Measurements from ENCODE around the gene MMP8.
"Not testable (repeated sequence)": the region's sequence is repeated elsewhere in the genome, so short reads cannot be mapped to it uniquely, and the experiment has no call there.

The MMP8 gene

GRCh38 chr11:102724904-102725500 lies at the start of gene MMP8:
Gene MMP8, minus strand, starts transcription at chr11:102724954. Its CDS starts 99 bp downstream, at chr11:102724855.
- no peak for DNase-seq (ENCODE audit: low spot score)

GRCh38 chr11:102773386-102773785 lies 48.6 kb upstream of the MMP8 start:
- no peak for DNase-seq (ENCODE audit: low spot score)

GRCh38 chr11:102771351-102771750 lies 46.6 kb upstream of the MMP8 start:
- no peak for DNase-seq (ENCODE audit: low spot score)

- DNase-seq (ENCODE audit: low spot score): no peak
These were observed 45.4 kb upstream of the MMP8 start for GRCh38 chr11:102770191-102770590.

GRCh38 chr11:102767800-102768199 lies 43.0 kb upstream of the MMP8 start:
- no peak for DNase-seq (ENCODE audit: low spot score)

- DNase-seq (ENCODE audit: low spot score): no peak
These were observed 38.7 kb upstream of the MMP8 start for GRCh38 chr11:102763440-102763839.

GRCh38 chr11:102762361-102762767 lies 37.6 kb upstream of the MMP8 start:
- DNase-seq (ENCODE audit: low spot score): no peak

GRCh38 chr11:102761646-102762238 lies 37.0 kb upstream of the MMP8 start:
- no peak for DNase-seq (ENCODE audit: low spot score)

GRCh38 chr11:102760344-102761035 lies 35.7 kb upstream of the MMP8 start:
- no peak for DNase-seq (ENCODE audit: low spot score)

- no peak for DNase-seq (ENCODE audit: low spot score)
These were observed 33.2 kb upstream of the MMP8 start for GRCh38 chr11:102757823-102758549.

GRCh38 chr11:102753267-102753666 lies 28.5 kb upstream of the MMP8 start:
- no peak for DNase-seq (ENCODE audit: low spot score)

GRCh38 chr11:102751673-102752072 lies 26.9 kb upstream of the MMP8 start:
- no peak for DNase-seq (ENCODE audit: low spot score)

- no peak for DNase-seq (ENCODE audit: low spot score)
These were observed 24.5 kb upstream of the MMP8 start for GRCh38 chr11:102749101-102749722.

- DNase-seq (ENCODE audit: low spot score): not testable (repeated sequence)
These were observed 22.2 kb upstream of the MMP8 start for GRCh38 chr11:102746746-102747578.

- DNase-seq (ENCODE audit: low spot score): no peak
These were observed 9.9 kb upstream of the MMP8 start for GRCh38 chr11:102734650-102735049.

GRCh38 chr11:102733232-102733875 lies 8.6 kb upstream of the MMP8 start:
- no peak for DNase-seq (ENCODE audit: low spot score)

GRCh38 chr11:102730944-102731343 lies 6.2 kb upstream of the MMP8 start:
- peak; percentile 72 for DNase-seq (ENCODE audit: low spot score)

- no peak for DNase-seq (ENCODE audit: low spot score)
These were observed 5.4 kb upstream of the MMP8 start for GRCh38 chr11:102729849-102730815.

- DNase-seq (ENCODE audit: low spot score): no peak
These were observed 3.1 kb upstream of the MMP8 start for GRCh38 chr11:102727890-102728289.

- DNase-seq (ENCODE audit: low spot score): no peak
These were observed 1.9 kb downstream of the MMP8 start for GRCh38 chr11:102722821-102723220.
